Neural cell (in vitro differentiated cells): ENCODE measurements around the gene RAI14. TPM values are rescaled to one million over a fixed set of nuclear protein-coding genes. Genes with fewer than 3 reads are reported as not detected.
"Not testable (repeated sequence)": the region's sequence is repeated elsewhere in the genome, so short reads cannot be mapped to it uniquely, and the experiment has no call there.

Source experiments
- H2AFZ ChIP-seq: fragments of 200-600, 300-800 bp; sonication (generic), shearing (Covaris generic); 2 replicates; pipeline ENCODE4 v1.6.0; 2014; ENCODE audit warnings: low read depth, mild to moderate bottlenecking, antibody characterized with exemption, low read length, moderate library complexity
- H3F3A ChIP-seq: fragments of 200-600 bp; shearing (Covaris generic); 2 replicates; pipeline ENCODE4 v1.6.1; 2016; ENCODE audit warnings: mild to moderate bottlenecking, moderate library complexity, mixed read lengths, antibody characterized with exemption, low read length; ENCODE audit not compliant: insufficient read depth, poor library complexity, severe bottlenecking
- H3K27ac ChIP-seq: fragments of 200-600, 300-800 bp; sonication (generic), shearing (Covaris generic); 2 replicates; pipeline ENCODE4 v1.5.1; 2014; ENCODE audit warnings: mild to moderate bottlenecking, low read length, moderate library complexity
- H3K27me3 ChIP-seq: fragments of 300-800, 200-600 bp; sonication (generic), shearing (Covaris generic); 2 replicates; pipeline ENCODE4 v1.6.0; 2014; ENCODE audit warnings: mild to moderate bottlenecking, low read depth, low read length, moderate library complexity; ENCODE audit not compliant: insufficient read depth
- H3K36me3 ChIP-seq: fragments of 300-800, 200-600 bp; sonication (generic), shearing (Covaris generic); 2 replicates; pipeline ENCODE4 v1.5.1; 2014; ENCODE audit warnings: mild to moderate bottlenecking, antibody characterized with exemption, low read length, moderate library complexity; ENCODE audit not compliant: insufficient read depth
- H3K4me2 ChIP-seq: fragments of 300-800, 200-600 bp; sonication (generic), shearing (Covaris generic); 2 replicates; pipeline ENCODE4 v1.6.0; 2014; ENCODE audit warnings: mild to moderate bottlenecking, low read length
- H3K4me3 ChIP-seq: fragments of 300-800, 200-600 bp; sonication (generic), shearing (Covaris generic); 2 replicates; pipeline ENCODE4 v1.5.1; 2014; ENCODE audit warnings: mild to moderate bottlenecking, low read length, moderate library complexity
- H3K79me2 ChIP-seq: fragments of 200-600 bp; shearing (Covaris generic); replicated peaks from 2 replicates; pipeline ENCODE4 v1.6.0; 2014; ENCODE audit warnings: mild to moderate bottlenecking, low read length, moderate library complexity; ENCODE audit not compliant: insufficient read depth
- H3K9ac ChIP-seq: fragments of 300-800, 200-600 bp; sonication (generic), shearing (Covaris generic); 2 replicates; pipeline ENCODE4 v1.6.1; 2016; ENCODE audit warnings: mild to moderate bottlenecking, low read length, mixed read lengths
- H3K9me2 ChIP-seq: fragments of 200-600 bp; shearing (Covaris generic); 2 replicates; pipeline ENCODE4 v1.6.1; 2016; ENCODE audit warnings: mild to moderate bottlenecking, low read length, mixed read lengths; ENCODE audit not compliant: insufficient read depth
- H3K9me3 ChIP-seq: fragments of 200-600, 300-800 bp; sonication (generic), shearing (Covaris generic); 2 replicates; pipeline ENCODE4 v1.6.1; 2016; ENCODE audit warnings: mild to moderate bottlenecking, mixed run types, low read length, moderate library complexity, mixed read lengths
- H4K20me1 ChIP-seq: fragments of 200-600 bp; shearing (Covaris generic); 2 replicates; pipeline ENCODE4 v1.6.1; 2016; ENCODE audit warnings: mild to moderate bottlenecking, mixed run types; ENCODE audit not compliant: insufficient read depth
- CTCF ChIP-seq: fragments of 450-650 bp; IDR thresholded peaks from 2 replicates; pipeline ENCODE4 v1.5.1; 2014; ENCODE audit warnings: antibody characterized with exemption, mild to moderate bottlenecking, moderate library complexity; ENCODE audit not compliant: poor library complexity, severe bottlenecking
- EP300 ChIP-seq: fragments of 450-650 bp; conservative IDR thresholded peaks from 2 replicates; pipeline ENCODE4 v1.6.1; 2014; ENCODE audit warnings: antibody characterized with exemption, mild to moderate bottlenecking, moderate library complexity; ENCODE audit not compliant: poor library complexity, severe bottlenecking
- EZH2 ChIP-seq: fragments of 200-600, 300-800 bp; shearing (Covaris generic), sonication (generic); IDR thresholded peaks from 2 replicates; pipeline ENCODE4 v1.6.1; 2014; ENCODE audit warnings: antibody characterized with exemption, low read length, borderline replicate concordance, mild to moderate bottlenecking; ENCODE audit not compliant: insufficient read depth, poor library complexity, severe bottlenecking
- MXI1 ChIP-seq: fragments of 450-650 bp; conservative IDR thresholded peaks from 2 replicates; pipeline ENCODE4 v1.6.1; 2014; ENCODE audit warnings: antibody characterized with exemption, mild to moderate bottlenecking; ENCODE audit not compliant: poor library complexity, severe bottlenecking
- POLR2AphosphoS5 ChIP-seq: IDR thresholded peaks from 2 replicates; pipeline ENCODE4 v1.6.1; 2012
- RAD21 ChIP-seq: fragments of 450-650 bp; conservative IDR thresholded peaks from 2 replicates; pipeline ENCODE4 v1.6.1; 2014; ENCODE audit warnings: antibody characterized with exemption, mild to moderate bottlenecking, moderate library complexity
- REST ChIP-seq: IDR thresholded peaks from 2 replicates; pipeline ENCODE4 v1.6.1; 2012; ENCODE audit warnings: borderline replicate concordance
- SMC3 ChIP-seq: fragments of 450-650 bp; conservative IDR thresholded peaks from 2 replicates; pipeline ENCODE4 v1.6.1; 2014; ENCODE audit warnings: antibody characterized with exemption, mild to moderate bottlenecking, moderate library complexity; ENCODE audit not compliant: poor library complexity
- TAF1 ChIP-seq: IDR thresholded peaks from 2 replicates; pipeline ENCODE4 v1.6.1; 2012; ENCODE audit warnings: low read depth
- polyA plus RNA-seq: library from polyadenylated mRNA; depleted of rRNA; stranded (reverse); fragments of >200 nt; gene quantifications from 2 replicates; pipeline ENCODE4 v1.2.3, GENCODE V29; 2014

The RAI14 gene
- polyA plus RNA-seq, 1 donor from 2014 or later: 7.8 TPM

- Histone ChIP-seq H3F3A (no peaks in the 10 kb centered on the region), H3K4me2 (no peak overlapping the region), H3K36me3 (no peaks in the 10 kb centered on the region), H3K9me3 (no peaks in the 10 kb centered on the region), H4K20me1 (no peaks in the 10 kb centered on the region), H3K79me2 (peaks cover 3% of the 10 kb centered on the region), H3K27me3 (no peaks in the 10 kb centered on the region), H3K27ac (no peak overlapping the region), H3K9me2 (no peaks in the 10 kb centered on the region), H2AFZ (no peak overlapping the region), H3K4me3 (no peak overlapping the region), H3K9ac (no peak overlapping the region)
- TF ChIP-seq EP300: no peak
- no peak for TF ChIP-seq REST
- TF ChIP-seq RAD21: no peak
- no peak for TF ChIP-seq EZH2
- TF ChIP-seq TAF1: no peak
- no peak for TF ChIP-seq CTCF
- no peak for TF ChIP-seq POLR2AphosphoS5
- no peak for TF ChIP-seq MXI1
- no peak for TF ChIP-seq SMC3
Measured at GRCh38 chr5:34751807-34752736, 95.9 kb downstream of the RAI14 start.

- not testable (repeated sequence) for H3F3A ChIP-seq, H2AFZ ChIP-seq, H3K27me3 ChIP-seq, H4K20me1 ChIP-seq, H3K9ac ChIP-seq, H3K4me3 ChIP-seq, H3K36me3 ChIP-seq, H3K79me2 ChIP-seq, H3K9me3 ChIP-seq, H3K4me2 ChIP-seq, H3K9me2 ChIP-seq, H3K27ac ChIP-seq
Measured at GRCh38 chr5:34753236-34753635, 97.1 kb downstream of the RAI14 start.
